K562 (cell line): ENCODE results near the gene FARSB. TPM values are rescaled to one million over a fixed set of nuclear protein-coding genes. Genes with fewer than 3 reads are reported as not detected.

ENCODE experiments used
- ATF7 ChIP-seq: fragments of 450-650 bp; IDR thresholded peaks from 2 replicates; pipeline ENCODE4 v1.7.1; 2014; ENCODE audit warnings: mild to moderate bottlenecking, moderate library complexity
- C11orf30 ChIP-seq: fragments of 450-650 bp; IDR thresholded peaks from 2 replicates; pipeline ENCODE4 v1.6.1; 2016; ENCODE audit warnings: low read depth, mild to moderate bottlenecking
- CBX3 ChIP-seq, 2 experiments: IDR thresholded peaks; 1 replicate in 1 of 2; 2 replicates in 1 of 2; pipeline ENCODE4 v1.6.1; 2012; ENCODE audit warnings: inconsistent platforms in 2 of 2, low read length in 2 of 2, borderline replicate concordance in 1 of 2, control low read depth in 1 of 2
- CBX8 ChIP-seq: fragments of 200-600 bp; sonication (generic); IDR thresholded peaks from 2 replicates; pipeline ENCODE4 v1.6.1; 2012; ENCODE audit warnings: borderline replicate concordance, mixed run types, low read depth, mild to moderate bottlenecking, moderate library complexity, mixed read lengths, low read length, control low read depth, inconsistent platforms; ENCODE audit not compliant: poor library complexity, severe bottlenecking; ENCODE audit errors: extremely low read depth
- CREM ChIP-seq: IDR thresholded peaks from 2 replicates; pipeline ENCODE4 v1.6.1; 2014; ENCODE audit warnings: antibody characterized with exemption, low read depth
- CSDE1 ChIP-seq, 2 experiments: fragments of 450-650 bp; IDR thresholded peaks; 2 replicates each; pipeline ENCODE4 v1.6.1; 2016; ENCODE audit warnings: mild to moderate bottlenecking in 1 of 2
- ELF2 ChIP-seq: fragments of 250-450 bp; sonication (Bioruptor Pico); IDR thresholded peaks from 2 replicates; pipeline ENCODE4 v1.5.0; 2021; ENCODE audit warnings: mild to moderate bottlenecking
- ELF4 ChIP-seq: fragments of 450-650 bp; formaldehyde crosslinking; IDR thresholded peaks from 2 replicates; pipeline ENCODE4 v1.4.0; 2022; ENCODE audit warnings: missing genetic modification characterization
- ILK ChIP-seq: fragments of 450-650 bp; IDR thresholded peaks from 2 replicates; pipeline ENCODE4 v1.6.1; 2016; ENCODE audit warnings: missing genetic modification characterization, low read depth, mild to moderate bottlenecking, missing compliant biosample characterization, moderate library complexity, borderline replicate concordance
- NONO ChIP-seq, 2 experiments: fragments of 200-400 bp in 1 of 2; fragments of 450-650 bp in 1 of 2; formaldehyde crosslinking in 1 of 2; IDR thresholded peaks; 2 replicates each; pipeline ENCODE4 v1.6.1; 2017; ENCODE audit warnings: low read depth in 2 of 2, mild to moderate bottlenecking in 2 of 2, moderate library complexity in 2 of 2, low read length in 1 of 2
- SMAD4 ChIP-seq: fragments of 250-450 bp; sonication (Bioruptor Pico); conservative IDR thresholded peaks from 2 replicates; pipeline ENCODE4 v1.8.0; 2021; ENCODE audit warnings: inconsistent platforms, mild to moderate bottlenecking, moderate library complexity
- TEAD1 ChIP-seq, 2 experiments: fragments of 450-650 bp in 1 of 2; sonication (generic) in 1 of 2; formaldehyde crosslinking; IDR thresholded peaks; 2 replicates each; pipeline versions ENCODE4 v1.4.0 to v1.8.0; 2020 to 2022; ENCODE audit warnings: mild to moderate bottlenecking in 2 of 2, missing genetic modification reagents in 1 of 2
- ZNF311 ChIP-seq: fragments of 250-450 bp; sonication (Bioruptor Pico); IDR thresholded peaks from 2 replicates; pipeline ENCODE4 v1.4.0; 2020; ENCODE audit warnings: mild to moderate bottlenecking, moderate library complexity
- polyA plus RNA-seq, 8 experiments: library from polyadenylated mRNA; depleted of rRNA in 4 of 8; stranded (reverse) in 5 of 8; unstranded in 3 of 8; fragments of >200 nt; fragmentation: Nextera tagmentation in 2 of 8; fragmentation: Illumina TruSeq in 1 of 8; extraction: Ambion mirVana in 2 of 8; extraction: Trizol in 1 of 8; gene quantifications; 2 replicates each; pipeline versions ENCODE4 v1.2.1 to v1.2.3, GENCODE V29; 2011 to 2014; ENCODE audit warnings: inconsistent platforms in 1 of 8, missing spikeins in 1 of 8
- total RNA-seq, 7 experiments: library from RNA; depleted of rRNA in 6 of 7; stranded (reverse); fragments of >200 nt in 6 of 7; fragmentation: Illumina TruSeq in 2 of 7; extraction: Trizol in 2 of 7; gene quantifications; 2 replicates each; pipeline versions ENCODE4 v1.2.1 to v1.2.3, GENCODE V29; 2011 to 2021; ENCODE audit warnings: low replicate concordance in 1 of 7
- TF ChIP-seq, protein P1 (sequence below): fragments of 250-450 bp; sonication (Bioruptor Pico); IDR thresholded peaks from 2 replicates; pipeline ENCODE4 v1.5.0; 2021
- TF ChIP-seq, protein P2 (sequence below): sonication (generic); formaldehyde crosslinking; IDR thresholded peaks from 2 replicates; pipeline ENCODE4 v1.8.1; 2023; ENCODE audit warnings: mild to moderate bottlenecking, missing genetic modification reagents
- TF ChIP-seq, protein P3 (sequence below): sonication (generic); formaldehyde crosslinking; IDR thresholded peaks from 2 replicates; pipeline ENCODE4 v1.8.0; 2023; ENCODE audit warnings: mild to moderate bottlenecking, missing genetic modification reagents

Gene FARSB
- total and polyA plus RNA-seq, 9 of the 15 experiments (the other 6 are each of a cell fraction or from before 2014, with no cell fraction given), result 26.6 to 171 (median 55.7) TPM

DNA sequence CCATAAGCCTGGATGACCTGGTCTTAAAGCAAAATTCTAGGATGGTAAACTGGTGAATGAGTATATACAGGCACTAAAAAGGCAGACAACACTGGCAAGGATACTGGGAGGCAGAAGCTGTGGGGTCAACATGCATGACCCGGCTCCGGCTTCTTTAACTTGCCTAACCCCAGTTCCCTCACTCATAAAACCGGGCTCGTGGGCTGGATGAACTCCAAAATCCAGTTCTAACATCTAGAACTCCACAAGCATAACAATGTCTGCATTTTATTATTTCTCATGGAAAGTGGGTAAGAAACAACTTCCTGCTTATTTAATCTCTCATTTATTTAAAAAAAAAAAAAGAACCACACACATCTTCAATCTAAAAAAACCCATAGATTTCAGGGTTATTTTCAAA is 57.3 kb downstream of the FARSB start (continued):
- no peak for TF ChIP-seq TEAD1 (CRISPR knock-in tag; IDR thresholded peaks at IDR 0.05)
- no peak for TF ChIP-seq ATF7
- TF ChIP-seq NONO (IDR thresholded peaks at IDR 0.05; ENCODE audit: low read depth in 2 of 2, low read length in 1 of 2), result no peak
- TF ChIP-seq ZNF311, result no peak
- TF ChIP-seq, protein P1, sequence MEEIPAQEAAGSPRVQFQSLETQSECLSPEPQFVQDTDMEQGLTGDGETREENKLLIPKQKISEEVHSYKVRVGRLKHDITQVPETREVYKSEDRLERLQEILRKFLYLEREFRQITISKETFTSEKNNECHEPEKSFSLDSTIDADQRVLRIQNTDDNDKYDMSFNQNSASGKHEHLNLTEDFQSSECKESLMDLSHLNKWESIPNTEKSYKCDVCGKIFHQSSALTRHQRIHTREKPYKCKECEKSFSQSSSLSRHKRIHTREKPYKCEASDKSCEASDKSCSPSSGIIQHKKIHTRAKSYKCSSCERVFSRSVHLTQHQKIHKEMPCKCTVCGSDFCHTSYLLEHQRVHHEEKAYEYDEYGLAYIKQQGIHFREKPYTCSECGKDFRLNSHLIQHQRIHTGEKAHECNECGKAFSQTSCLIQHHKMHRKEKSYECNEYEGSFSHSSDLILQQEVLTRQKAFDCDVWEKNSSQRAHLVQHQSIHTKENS (CRISPR knock-in tag), result no peak
- no peak for TF ChIP-seq C11orf30
- TF ChIP-seq CBX8, result no peak
- no peak for TF ChIP-seq CSDE1 (IDR thresholded peaks at IDR 0.05)
- TF ChIP-seq, protein P2, sequence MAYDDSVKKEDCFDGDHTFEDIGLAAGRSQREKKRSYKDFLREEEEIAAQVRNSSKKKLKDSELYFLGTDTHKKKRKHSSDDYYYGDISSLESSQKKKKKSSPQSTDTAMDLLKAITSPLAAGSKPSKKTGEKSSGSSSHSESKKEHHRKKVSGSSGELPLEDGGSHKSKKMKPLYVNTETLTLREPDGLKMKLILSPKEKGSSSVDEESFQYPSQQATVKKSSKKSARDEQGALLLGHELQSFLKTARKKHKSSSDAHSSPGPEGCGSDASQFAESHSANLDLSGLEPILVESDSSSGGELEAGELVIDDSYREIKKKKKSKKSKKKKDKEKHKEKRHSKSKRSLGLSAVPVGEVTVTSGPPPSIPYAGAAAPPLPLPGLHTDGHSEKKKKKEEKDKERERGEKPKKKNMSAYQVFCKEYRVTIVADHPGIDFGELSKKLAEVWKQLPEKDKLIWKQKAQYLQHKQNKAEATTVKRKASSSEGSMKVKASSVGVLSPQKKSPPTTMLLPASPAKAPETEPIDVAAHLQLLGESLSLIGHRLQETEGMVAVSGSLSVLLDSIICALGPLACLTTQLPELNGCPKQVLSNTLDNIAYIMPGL (CRISPR knock-in tag), result no peak
- no peak for TF ChIP-seq CBX3 (IDR thresholded peaks at IDR 0.05; ENCODE audit: borderline replicate concordance in 1 of 2, low read length in 2 of 2)
- no peak for TF ChIP-seq CREM
- TF ChIP-seq ILK (tag), result no peak
- no peak for TF ChIP-seq ELF4 (CRISPR knock-in tag)
- no peak for TF ChIP-seq SMAD4 (CRISPR knock-in tag)
- TF ChIP-seq, protein P3, sequence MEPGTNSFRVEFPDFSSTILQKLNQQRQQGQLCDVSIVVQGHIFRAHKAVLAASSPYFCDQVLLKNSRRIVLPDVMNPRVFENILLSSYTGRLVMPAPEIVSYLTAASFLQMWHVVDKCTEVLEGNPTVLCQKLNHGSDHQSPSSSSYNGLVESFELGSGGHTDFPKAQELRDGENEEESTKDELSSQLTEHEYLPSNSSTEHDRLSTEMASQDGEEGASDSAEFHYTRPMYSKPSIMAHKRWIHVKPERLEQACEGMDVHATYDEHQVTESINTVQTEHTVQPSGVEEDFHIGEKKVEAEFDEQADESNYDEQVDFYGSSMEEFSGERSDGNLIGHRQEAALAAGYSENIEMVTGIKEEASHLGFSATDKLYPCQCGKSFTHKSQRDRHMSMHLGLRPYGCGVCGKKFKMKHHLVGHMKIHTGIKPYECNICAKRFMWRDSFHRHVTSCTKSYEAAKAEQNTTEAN, result no peak
- TF ChIP-seq ELF2 (CRISPR knock-in tag), result no peak
- TF ChIP-seq, all 486 proteins: peak for 0
